ENCODE data around the gene COX15.

DNA sequence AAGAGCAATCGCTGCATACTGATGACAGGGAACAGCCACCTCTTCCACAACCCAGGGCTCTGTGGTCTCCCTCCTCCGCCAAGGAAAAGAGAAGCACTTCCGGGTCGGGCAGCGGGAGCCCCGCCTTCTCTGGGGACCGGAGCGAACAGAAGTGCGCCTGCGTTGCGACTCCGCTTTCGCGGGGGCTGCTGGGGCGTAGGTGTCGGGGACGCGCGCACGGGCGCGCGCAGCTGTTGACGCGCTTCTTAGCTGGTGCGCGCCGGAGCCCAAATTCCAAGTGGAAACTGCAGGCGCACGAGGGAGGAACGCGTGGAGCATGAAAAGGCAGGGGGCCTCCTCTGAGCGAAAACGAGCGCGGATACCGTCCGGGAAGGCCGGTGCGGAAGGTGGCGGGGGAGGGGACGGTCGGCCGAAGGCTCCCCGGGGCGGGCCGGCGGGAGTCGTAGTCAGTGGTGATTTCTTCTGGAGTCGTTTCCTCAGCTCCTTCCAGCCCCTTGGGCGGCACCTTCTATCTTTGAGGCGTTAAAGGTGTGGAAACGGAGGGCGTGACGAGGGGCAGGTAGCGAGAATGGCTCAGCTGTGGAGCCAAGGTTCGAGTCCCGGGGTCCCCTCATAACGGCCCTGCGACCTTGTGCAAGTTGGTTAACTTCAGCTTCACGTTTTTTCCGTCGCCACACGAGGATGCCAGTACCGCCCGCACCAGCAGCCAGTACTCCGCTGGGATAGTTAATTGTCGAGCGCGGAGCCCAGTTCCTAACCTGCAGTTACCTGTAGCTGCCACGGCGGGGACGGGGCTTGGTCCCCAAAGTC, at the start of gene COX15, which contains the start of gene CUTC:
- TF ChIP-seq SIN3A (IDR thresholded peaks at IDR 0.05; ENCODE audit: borderline replicate concordance, insufficient read depth, low read length) (no peak), FOXP2 (optimal IDR thresholded peaks at IDR 0.05; ENCODE audit: borderline replicate concordance, extremely low read depth, extremely low read length, insufficient read depth) (peak; percentile 95), TAF1 (IDR thresholded peaks at IDR 0.05; ENCODE audit: borderline replicate concordance, insufficient read depth, low read length) (peak; percentile 86; the same call in 1 of the 2 replicates), POLR2AphosphoS5 (IDR thresholded peaks at IDR 0.05; ENCODE audit: low read depth, low read length) (peak; percentile 91)

All from PFSK-1 (cell line).